Loucy (cell line): ENCODE measurements around the gene IGSF5.

Experiments used
- CTCF ChIP-seq: fragments of 200-600 bp; sonication (generic); conservative IDR thresholded peaks from 2 replicates; pipeline ENCODE4 v1.5.1; 2014; ENCODE audit warnings: mild to moderate bottlenecking, antibody characterized with exemption, low read length
- EZH2phosphoT487 ChIP-seq: fragments of 200-600 bp; IDR thresholded peaks from 2 replicates; pipeline ENCODE4 v1.6.1; 2018; ENCODE audit warnings: antibody characterized with exemption, mild to moderate bottlenecking, moderate library complexity, borderline replicate concordance

GRCh38 chr21:39799178-39799577, 54.2 kb downstream of the IGSF5 start:
- TF ChIP-seq CTCF (no peak), EZH2phosphoT487 (no peak)
